ENCODE data around the gene TGM2.

Gene TGM2

GRCh38 chr20:38173237-38174156, 8.4 kb upstream of the TGM2 start:
- no peak for DNase-seq

- no peak for DNase-seq
Observed at GRCh38 chr20:38172408-38172807, 7.3 kb upstream of the TGM2 start.

GRCh38 chr20:38171675-38172043, 6.6 kb upstream of the TGM2 start:
- no peak for DNase-seq

GRCh38 chr20:38170826-38171674, 6.0 kb upstream of the TGM2 start:
- no peak for DNase-seq

GRCh38 chr20:38170219-38170825, 5.3 kb upstream of the TGM2 start:
- no peak for DNase-seq

GRCh38 chr20:38169636-38170193, 4.6 kb upstream of the TGM2 start:
- no peak for DNase-seq

- DNase-seq, result no peak
Observed at GRCh38 chr20:38168791-38169589, 3.9 kb upstream of the TGM2 start.

- no peak for DNase-seq
Observed at GRCh38 chr20:38167851-38168760, 3.0 kb upstream of the TGM2 start.

DNA sequence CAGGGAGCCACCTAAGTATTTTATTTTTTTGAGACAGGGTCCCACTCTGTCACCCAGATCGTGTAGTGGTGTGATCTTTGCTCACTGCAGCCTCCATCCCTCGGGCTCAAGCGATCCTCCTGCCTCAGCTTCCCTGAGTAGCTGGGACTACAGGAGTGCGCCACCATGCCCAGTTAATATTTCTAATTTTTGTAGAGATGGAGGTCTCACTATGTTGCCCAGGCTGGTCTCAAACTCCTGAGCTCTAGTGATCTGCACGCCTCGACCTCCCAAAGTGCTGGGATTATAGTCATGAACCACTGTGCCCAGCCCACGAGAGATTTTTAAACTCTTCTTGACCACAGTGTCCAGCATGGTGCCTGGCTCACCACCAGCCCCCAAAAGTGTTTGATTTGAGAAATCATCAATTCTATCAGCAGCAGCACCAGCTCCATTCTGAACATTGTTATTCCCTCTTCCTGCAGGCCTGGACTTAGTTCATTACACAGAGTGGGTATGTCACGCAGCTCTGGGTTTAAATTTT, 2.3 kb upstream of the TGM2 start:
- DNase-seq, result no peak

GRCh38 chr20:38166703-38167233, 1.7 kb upstream of the TGM2 start:
- DNase-seq, result no peak

DNA sequence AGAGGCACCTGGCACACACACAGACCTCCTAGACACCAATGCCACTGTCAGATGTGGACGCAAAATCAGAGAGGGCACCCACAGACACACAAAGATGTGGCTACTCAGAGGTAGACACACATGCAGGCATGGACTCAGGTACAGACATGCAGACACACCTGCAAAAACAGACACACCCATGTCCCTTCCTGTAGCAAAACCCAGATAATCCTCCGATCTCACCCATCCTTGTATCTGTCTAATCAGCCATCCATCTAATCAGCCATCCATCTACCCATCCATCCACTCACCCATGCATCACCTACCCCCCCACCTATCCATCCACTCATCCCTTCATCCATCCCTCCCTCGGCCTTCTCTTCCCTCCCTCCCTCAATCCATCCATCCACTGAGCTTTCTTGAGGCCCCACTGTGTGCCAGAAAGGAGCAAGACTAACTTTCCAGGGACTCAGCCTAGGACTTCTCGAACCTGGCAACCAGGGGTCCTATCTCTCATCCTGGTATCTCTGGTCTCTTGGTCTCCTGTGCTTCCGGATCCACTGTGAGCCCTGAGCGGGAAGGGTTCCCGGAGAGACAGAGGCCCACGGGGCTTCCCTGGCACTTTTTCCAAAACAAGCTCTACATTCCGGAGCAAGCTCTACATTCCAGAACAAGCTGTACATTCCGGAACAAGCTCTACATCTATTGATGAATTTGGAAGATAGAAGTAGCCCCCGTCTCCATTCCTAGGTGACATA, 1.1 kb upstream of the TGM2 start:
- DNase-seq, result no peak

GRCh38 chr20:38164624-38165088, 414 bp downstream of the TGM2 start:
- no peak for DNase-seq

- DNase-seq, result no peak
Observed at GRCh38 chr20:38164069-38164468, 1.0 kb downstream of the TGM2 start.

DNA sequence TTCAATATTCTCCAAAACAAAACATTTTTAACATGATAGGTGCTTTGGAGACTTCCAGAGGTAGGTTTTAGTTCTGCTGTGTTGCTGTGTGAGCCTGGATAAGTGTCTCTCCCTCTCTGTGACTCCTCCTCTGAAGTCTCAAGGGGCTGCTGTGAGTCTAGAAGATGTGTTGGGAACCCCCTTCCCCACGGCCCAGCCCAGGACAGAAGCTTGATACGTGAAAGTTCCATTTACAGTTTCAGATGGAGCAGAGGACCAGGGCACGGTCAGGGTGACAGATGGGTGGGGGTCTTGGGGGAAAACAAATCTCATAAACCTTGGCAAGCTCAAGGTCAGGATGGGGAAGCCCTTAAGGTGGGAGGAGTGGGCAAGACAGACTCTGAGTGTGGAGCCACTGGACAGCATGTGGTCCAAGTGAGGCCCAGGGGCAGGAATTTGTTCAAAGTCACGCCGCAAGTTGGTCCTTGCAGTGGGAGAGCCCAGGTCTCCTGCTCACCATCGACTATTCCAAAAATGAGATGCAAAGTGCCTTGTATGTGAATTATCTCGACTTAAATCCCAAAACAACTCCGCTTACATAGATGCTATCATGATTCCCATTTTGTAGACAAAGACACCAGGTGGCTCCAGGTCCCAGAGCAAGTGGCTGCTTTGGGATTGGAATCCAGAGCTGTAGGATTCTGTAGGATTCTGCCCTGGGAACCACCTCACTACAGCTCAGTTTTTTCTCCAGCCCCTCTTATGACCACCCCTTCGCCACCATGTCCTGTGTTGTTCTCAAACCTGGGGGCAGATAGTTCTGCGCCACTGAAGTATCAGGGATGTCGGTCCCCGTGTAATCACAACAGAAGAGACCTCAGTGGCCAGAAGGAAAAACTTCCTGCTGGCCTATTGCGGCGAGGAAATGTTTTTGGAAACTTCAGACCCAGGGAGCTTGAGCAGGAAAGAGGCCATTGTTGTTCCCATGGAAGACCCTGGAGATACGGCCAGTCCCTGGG, 1.9 kb downstream of the TGM2 start:
- DNase-seq, result no peak

DNA sequence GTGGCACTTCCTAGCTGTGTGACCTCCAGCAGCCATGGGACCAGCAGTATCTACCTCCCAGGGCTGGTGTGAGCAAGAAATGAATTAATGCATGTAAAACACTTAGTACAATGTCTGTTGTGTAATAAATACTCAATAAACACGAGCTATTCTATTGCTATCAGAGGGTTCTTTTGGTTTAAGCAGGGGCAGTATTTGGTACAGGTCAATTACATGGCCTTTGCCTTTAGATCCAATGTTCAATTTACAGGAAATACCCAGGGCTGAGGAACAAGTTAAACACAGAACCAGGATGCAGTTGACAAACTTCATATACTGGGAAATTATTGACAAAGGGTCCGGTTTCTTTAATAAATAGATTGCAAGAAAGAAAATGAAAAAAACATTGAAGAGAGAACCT, 2.9 kb downstream of the TGM2 start:
- DNase-seq, result no peak

- no peak for DNase-seq
Observed at GRCh38 chr20:38161412-38161774, 3.7 kb downstream of the TGM2 start.

GRCh38 chr20:38159957-38160756, 4.9 kb downstream of the TGM2 start:
- no peak for DNase-seq

- DNase-seq, result no peak
Observed at GRCh38 chr20:38159566-38159956, 5.5 kb downstream of the TGM2 start.

All from activated CD4-positive, CD25-positive, alpha-beta regulatory T cell (primary cell).